Measurements from ENCODE around the gene ALDOA. TPM values are rescaled to one million over a fixed set of nuclear protein-coding genes. Genes with fewer than 3 reads are reported as not detected.

The ALDOA gene
- total and polyA plus RNA-seq, 10 of the 15 experiments (the other 5 are each of a cell fraction or from before 2014, with no cell fraction given) = 218 to 2,339 (median 1,095) TPM

GRCh38 chr16:30119428-30119827, 53.9 kb downstream of the ALDOA start:
- RAD21 ChIA-PET (ENCODE audit: unreplicated experiment) = interaction anchor here (1.6 to 1.7 kb wide), 2 partner anchors 8 to 66 kb away, joined by 4 to 5 read pairs; no protein-coding TSS in a partner anchor
- no peak overlapping the region for H2AFZ ChIP-seq (ENCODE audit: control insufficient read depth, low read depth, low read length)
- BruUV-seq (replicated peaks) = no TSS peak
- no peak overlapping the region for H3K4me3 ChIP-seq
- DNase-seq (ENCODE audit: low read depth, low spot score) (no peak), FAIRE-seq (no peak), ATAC-seq (no peak)
- POLR2A ChIA-PET = interaction anchor here (1.5 kb wide), 1 partner anchor 66 kb away, joined by 3 read pairs; no protein-coding TSS in a partner anchor
- no peak overlapping the region for H3K4me2 ChIP-seq (ENCODE audit: control insufficient read depth, insufficient read depth)
- CTCF ChIA-PET = interaction anchor here (0.9 kb wide), 1 partner anchor 35 kb away, joined by 5 read pairs; no protein-coding TSS in a partner anchor
- no peak overlapping the region for H3K9ac ChIP-seq (ENCODE audit: control insufficient read depth, insufficient read depth, low read length)
- no peaks in the 10 kb centered on the region; the same call in 1 of the 2 replicates for H3K79me2 ChIP-seq (ENCODE audit: control insufficient read depth, insufficient read depth, low read length)
- H3K4me1 ChIP-seq (ENCODE audit: control insufficient read depth, insufficient read depth, low read length) = peaks cover 11% of the 10 kb centered on the region
- WGBS (ENCODE audit: insufficient coverage, insufficient replicate concordance, low lambda C conversion rate, missing lambda C conversion rate) = 98% methylated on average over 2 of the region's 2 CpGs
- no peaks in the 10 kb centered on the region for H4K20me1 ChIP-seq (ENCODE audit: control insufficient read depth, insufficient read depth)
- H3K27me3 ChIP-seq (replicated peaks in 1 of 2; ENCODE audit: control insufficient read depth in 2 of 2, insufficient read depth in 2 of 2, low read length in 1 of 2) = no peaks in the 10 kb centered on the region
- in situ Hi-C loops (cut with MboI) (no loop called here), intact Hi-C loops (cut with micrococcal nuclease; ENCODE audit: unreplicated experiment) (no loop called here)
- no peaks in the 10 kb centered on the region; a peak in 1 of 4 replicates for H3K36me3 ChIP-seq (ENCODE audit: control insufficient read depth in 2 of 2, insufficient read depth in 2 of 2, low read length in 1 of 2)
- no peaks in the 10 kb centered on the region for H3K9me3 ChIP-seq (replicated peaks; ENCODE audit: control insufficient read depth, insufficient read depth, low read length)
- SMC1A ChIA-PET (ENCODE audit: uncharacterized antibody, unreplicated experiment) = no interaction called here
- no peak overlapping the region for H3K27ac ChIP-seq (ENCODE audit: control insufficient read depth, insufficient read depth)
- TF ChIP-seq ZNF274 (IDR thresholded peaks at IDR 0.05; ENCODE audit: insufficient read depth, insufficient read length) (no peak), BCLAF1 (IDR thresholded peaks at IDR 0.05) (no peak)

Other genes with a start within 250 kb of the ALDOA start
Only the 7 nearest of the 23 such genes appear.
- gene DOC2A, start 54.7 kb upstream of the ALDOA start, total RNA-seq (2014; rRNA removed) = 0.17 TPM in 1 of 2 replicates, not detected in the other
- gene DOC2A, start 54.7 kb upstream of the ALDOA start, total RNA-seq (2014; rRNA removed; fragmentation: Illumina TruSeq; extraction: Trizol) = not detected in 2 replicates
- 0.11 TPM in 1 of 2 replicates, not detected in the other for gene DOC2A, start 54.7 kb upstream of the ALDOA start, total RNA-seq (2021)
- gene DOC2A, start 54.7 kb upstream of the ALDOA start, polyA plus RNA-seq (2011; rRNA removed) = 0.06 and 0.15 TPM in 2 replicates
- 0.06 TPM in 1 of 2 replicates, not detected in the other for gene DOC2A, start 54.7 kb upstream of the ALDOA start, polyA plus RNA-seq (2014; fragmentation: Illumina TruSeq; extraction: Trizol)
- not detected for gene DOC2A, start 54.7 kb upstream of the ALDOA start, polyA plus RNA-seq (2014; fragmentation: Nextera tagmentation; extraction: Ambion mirVana)
- 0.09 TPM in 2 replicates for gene DOC2A, start 54.7 kb upstream of the ALDOA start, polyA plus RNA-seq (2014; rRNA removed)
- gene DOC2A, start 54.7 kb upstream of the ALDOA start, polyA plus RNA-seq (2016; fragmentation: Nextera tagmentation; extraction: Ambion mirVana) = not detected
- not detected in 2 replicates for gene C16orf92, start 42.6 kb upstream of the ALDOA start, total RNA-seq (2014; rRNA removed)
- not detected in 2 replicates for gene C16orf92, start 42.6 kb upstream of the ALDOA start, total RNA-seq (2014; rRNA removed; fragmentation: Illumina TruSeq; extraction: Trizol)
- not detected in 2 replicates for gene C16orf92, start 42.6 kb upstream of the ALDOA start, total RNA-seq (2021)
- gene C16orf92, start 42.6 kb upstream of the ALDOA start, polyA plus RNA-seq (2011; rRNA removed) = not detected in 2 replicates
- gene C16orf92, start 42.6 kb upstream of the ALDOA start, polyA plus RNA-seq (2014; fragmentation: Illumina TruSeq; extraction: Trizol) = not detected in 2 replicates
- gene C16orf92, start 42.6 kb upstream of the ALDOA start, polyA plus RNA-seq (2014; fragmentation: Nextera tagmentation; extraction: Ambion mirVana) = not detected
- gene C16orf92, start 42.6 kb upstream of the ALDOA start, polyA plus RNA-seq (2014; rRNA removed) = not detected in 2 replicates
- not detected for gene C16orf92, start 42.6 kb upstream of the ALDOA start, polyA plus RNA-seq (2016; fragmentation: Nextera tagmentation; extraction: Ambion mirVana)
- 0.22 TPM in 1 of 2 replicates, not detected in the other for gene TLCD3B, start 34.5 kb upstream of the ALDOA start, total RNA-seq (2014; rRNA removed)
- 0.13 TPM in 1 of 2 replicates, not detected in the other for gene TLCD3B, start 34.5 kb upstream of the ALDOA start, total RNA-seq (2014; rRNA removed; fragmentation: Illumina TruSeq; extraction: Trizol)
- 0.29 and 0.51 TPM in 2 replicates for gene TLCD3B, start 34.5 kb upstream of the ALDOA start, total RNA-seq (2021)
- gene TLCD3B, start 34.5 kb upstream of the ALDOA start, polyA plus RNA-seq (2011; rRNA removed) = 0.08 and 0.12 TPM in 2 replicates
- gene TLCD3B, start 34.5 kb upstream of the ALDOA start, polyA plus RNA-seq (2014; fragmentation: Illumina TruSeq; extraction: Trizol) = 0.35 TPM in 1 of 2 replicates, not detected in the other
- under 1 TPM in 1 of 2 experiments, not detected in 1; 0.05 TPM for gene TLCD3B, start 34.5 kb upstream of the ALDOA start, polyA plus RNA-seq (2014; fragmentation: Nextera tagmentation; extraction: Ambion mirVana)
- gene TLCD3B, start 34.5 kb upstream of the ALDOA start, polyA plus RNA-seq (2014; rRNA removed) = 0.22 and 0.28 TPM in 2 replicates
- gene TLCD3B, start 34.5 kb upstream of the ALDOA start, polyA plus RNA-seq (2016; fragmentation: Nextera tagmentation; extraction: Ambion mirVana) = not detected
- 93.4 and 118 TPM in 2 replicates for gene PPP4C, start 10.2 kb downstream of the ALDOA start, total RNA-seq (2014; rRNA removed)
- 63.9 and 75.0 TPM in 2 replicates for gene PPP4C, start 10.2 kb downstream of the ALDOA start, total RNA-seq (2014; rRNA removed; fragmentation: Illumina TruSeq; extraction: Trizol)
- 130 and 132 TPM in 2 replicates for gene PPP4C, start 10.2 kb downstream of the ALDOA start, total RNA-seq (2021)
- 73.0 and 143 TPM in 2 replicates for gene PPP4C, start 10.2 kb downstream of the ALDOA start, polyA plus RNA-seq (2011; rRNA removed)
- gene PPP4C, start 10.2 kb downstream of the ALDOA start, polyA plus RNA-seq (2014; fragmentation: Illumina TruSeq; extraction: Trizol) = 34.5 and 83.7 TPM in 2 replicates
- 10 to 100 TPM in 1 of 2 experiments, 1 to 10 TPM in 1; 2.7 to 18.8 TPM for gene PPP4C, start 10.2 kb downstream of the ALDOA start, polyA plus RNA-seq (2014; fragmentation: Nextera tagmentation; extraction: Ambion mirVana)
- 165 and 178 TPM in 2 replicates for gene PPP4C, start 10.2 kb downstream of the ALDOA start, polyA plus RNA-seq (2014; rRNA removed)
- gene PPP4C, start 10.2 kb downstream of the ALDOA start, polyA plus RNA-seq (2016; fragmentation: Nextera tagmentation; extraction: Ambion mirVana) = 100 to 1,000 TPM; 194 to 240 TPM
- gene TBX6, start 26.2 kb downstream of the ALDOA start, total RNA-seq (2014; rRNA removed) = 0.40 and 0.44 TPM in 2 replicates
- 0.09 and 0.18 TPM in 2 replicates for gene TBX6, start 26.2 kb downstream of the ALDOA start, total RNA-seq (2014; rRNA removed; fragmentation: Illumina TruSeq; extraction: Trizol)
- 0.54 and 1.0 TPM in 2 replicates for gene TBX6, start 26.2 kb downstream of the ALDOA start, total RNA-seq (2021)
- 0.19 and 0.39 TPM in 2 replicates for gene TBX6, start 26.2 kb downstream of the ALDOA start, polyA plus RNA-seq (2011; rRNA removed)
- 0.24 TPM in 1 of 2 replicates, not detected in the other for gene TBX6, start 26.2 kb downstream of the ALDOA start, polyA plus RNA-seq (2014; fragmentation: Illumina TruSeq; extraction: Trizol)
- gene TBX6, start 26.2 kb downstream of the ALDOA start, polyA plus RNA-seq (2014; fragmentation: Nextera tagmentation; extraction: Ambion mirVana) = not detected
- gene TBX6, start 26.2 kb downstream of the ALDOA start, polyA plus RNA-seq (2014; rRNA removed) = 0.20 and 0.90 TPM in 2 replicates
- gene TBX6, start 26.2 kb downstream of the ALDOA start, polyA plus RNA-seq (2016; fragmentation: Nextera tagmentation; extraction: Ambion mirVana) = under 1 TPM; 0.08 to 0.15 TPM
- gene YPEL3, start 30.5 kb downstream of the ALDOA start, total RNA-seq (2014; rRNA removed) = 7.5 and 11.5 TPM in 2 replicates
- gene YPEL3, start 30.5 kb downstream of the ALDOA start, total RNA-seq (2014; rRNA removed; fragmentation: Illumina TruSeq; extraction: Trizol) = 5.1 and 5.3 TPM in 2 replicates
- gene YPEL3, start 30.5 kb downstream of the ALDOA start, total RNA-seq (2021) = 13.3 and 13.8 TPM in 2 replicates
- 7.3 and 12.7 TPM in 2 replicates for gene YPEL3, start 30.5 kb downstream of the ALDOA start, polyA plus RNA-seq (2011; rRNA removed)
- gene YPEL3, start 30.5 kb downstream of the ALDOA start, polyA plus RNA-seq (2014; fragmentation: Illumina TruSeq; extraction: Trizol) = 1.6 and 6.2 TPM in 2 replicates
- gene YPEL3, start 30.5 kb downstream of the ALDOA start, polyA plus RNA-seq (2014; fragmentation: Nextera tagmentation; extraction: Ambion mirVana) = 1 to 10 TPM; 1.3 to 3.1 TPM
- 18.0 and 25.0 TPM in 2 replicates for gene YPEL3, start 30.5 kb downstream of the ALDOA start, polyA plus RNA-seq (2014; rRNA removed)
- gene YPEL3, start 30.5 kb downstream of the ALDOA start, polyA plus RNA-seq (2016; fragmentation: Nextera tagmentation; extraction: Ambion mirVana) = 10 to 100 TPM; 19.1 to 22.0 TPM
- 0.65 and 1.9 TPM in 2 replicates for gene GDPD3, start 47.8 kb downstream of the ALDOA start, total RNA-seq (2014; rRNA removed)
- gene GDPD3, start 47.8 kb downstream of the ALDOA start, total RNA-seq (2014; rRNA removed; fragmentation: Illumina TruSeq; extraction: Trizol) = 0.98 and 1.1 TPM in 2 replicates
- gene GDPD3, start 47.8 kb downstream of the ALDOA start, total RNA-seq (2021) = 1.9 and 3.3 TPM in 2 replicates
- 0.53 and 1.4 TPM in 2 replicates for gene GDPD3, start 47.8 kb downstream of the ALDOA start, polyA plus RNA-seq (2011; rRNA removed)
- 0.81 and 0.85 TPM in 2 replicates for gene GDPD3, start 47.8 kb downstream of the ALDOA start, polyA plus RNA-seq (2014; fragmentation: Illumina TruSeq; extraction: Trizol)
- under 1 TPM; 0.37 to 0.95 TPM for gene GDPD3, start 47.8 kb downstream of the ALDOA start, polyA plus RNA-seq (2014; fragmentation: Nextera tagmentation; extraction: Ambion mirVana)
- gene GDPD3, start 47.8 kb downstream of the ALDOA start, polyA plus RNA-seq (2014; rRNA removed) = 2.3 and 2.7 TPM in 2 replicates
- gene GDPD3, start 47.8 kb downstream of the ALDOA start, polyA plus RNA-seq (2016; fragmentation: Nextera tagmentation; extraction: Ambion mirVana) = under 1 TPM; 0.29 to 0.53 TPM

All from GM12878 (cell line).